HAP-1 (cell line): Measurements from ENCODE around the gene OR2T6.

Source experiments
- DNase-seq, 2 experiments: peaks; one replicate each; pipeline ENCODE4 v3.0.0-alpha.2; 2016 to 2020; ENCODE audit warnings: low spot score in 2 of 2
- H3K27me3 ChIP-seq: fragments of 250-450 bp; sonication (Bioruptor Pico); 2 replicates; pipeline ENCODE4 v1.5.1; 2020; ENCODE audit warnings: low read depth, mild to moderate bottlenecking, moderate library complexity
- H3K36me3 ChIP-seq: fragments of 250-450 bp; sonication (Bioruptor Pico); replicated peaks from 2 replicates; pipeline ENCODE4 v1.5.1; 2020; ENCODE audit warnings: mild to moderate bottlenecking
- H3K4me1 ChIP-seq: fragments of 250-450 bp; sonication (Bioruptor Pico); 2 replicates; pipeline ENCODE4 v1.5.1; 2020; ENCODE audit warnings: mild to moderate bottlenecking
- H3K4me3 ChIP-seq: fragments of 250-450 bp; sonication (Bioruptor Pico); 2 replicates; pipeline ENCODE4 v1.5.1; 2020; ENCODE audit warnings: mild to moderate bottlenecking, moderate library complexity
- H3K9me3 ChIP-seq: fragments of 250-450 bp; sonication (Bioruptor Pico); 2 replicates; pipeline ENCODE4 v1.5.1; 2020; ENCODE audit warnings: mild to moderate bottlenecking, moderate library complexity
- in situ Hi-C: fragments of 300-500 bp; cut with MboI; formaldehyde crosslinking; loops from 3 replicates; pipeline ENCODE4 v1.14.3; 2020; ENCODE audit warnings: low sequenced_read_pairs, inconsistent platforms, mixed read lengths

OR2T6 gene

DNA sequence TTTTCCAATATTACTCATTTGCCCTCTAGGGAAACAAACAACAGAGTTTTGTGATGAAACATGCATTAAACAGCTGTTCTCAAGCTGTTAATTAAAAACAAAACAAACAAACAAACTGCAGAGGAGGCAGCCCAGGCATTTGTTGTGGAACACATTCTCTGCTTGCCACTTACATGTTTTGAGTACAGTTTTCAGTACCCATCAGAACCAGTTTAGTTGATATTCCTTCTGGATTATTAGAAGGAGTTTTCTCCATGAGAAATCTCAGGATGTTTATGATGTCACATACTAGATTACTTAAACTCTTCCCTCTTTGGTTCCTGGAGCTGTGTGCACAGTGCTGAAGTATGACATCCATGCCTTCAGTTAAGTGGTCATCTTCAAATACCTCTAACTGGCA is at the start of gene OR2T6:
Gene OR2T6 (plus strand): TSS at position 301 of the 400 bp plus-strand sequence. CDS start 11,863 bp downstream, outside the sequence.
- H3K27me3 ChIP-seq: no peaks in the 10 kb centered on the region
- H3K36me3 ChIP-seq: no peaks in the 10 kb centered on the region
- DNase-seq: no peak
- in situ Hi-C loops: no loop called here
- H3K4me1 ChIP-seq: no peaks in the 10 kb centered on the region
- H3K4me3 ChIP-seq: no peak within 1 kb of the TSS
- no peaks in the 10 kb centered on the region; the same call in 1 of the 2 replicates for H3K9me3 ChIP-seq

- no peak for DNase-seq
- in situ Hi-C loops: no loop called here
- Histone ChIP-seq H3K27me3 (no peaks in the 10 kb centered on the region), H3K4me1 (no peaks in the 10 kb centered on the region), H3K9me3 (no peaks in the 10 kb centered on the region), H3K4me3 (no peak overlapping the region), H3K36me3 (no peaks in the 10 kb centered on the region)
Measured at GRCh38 chr1:248343451-248343850, 32.1 kb upstream of the OR2T6 start.

DNA sequence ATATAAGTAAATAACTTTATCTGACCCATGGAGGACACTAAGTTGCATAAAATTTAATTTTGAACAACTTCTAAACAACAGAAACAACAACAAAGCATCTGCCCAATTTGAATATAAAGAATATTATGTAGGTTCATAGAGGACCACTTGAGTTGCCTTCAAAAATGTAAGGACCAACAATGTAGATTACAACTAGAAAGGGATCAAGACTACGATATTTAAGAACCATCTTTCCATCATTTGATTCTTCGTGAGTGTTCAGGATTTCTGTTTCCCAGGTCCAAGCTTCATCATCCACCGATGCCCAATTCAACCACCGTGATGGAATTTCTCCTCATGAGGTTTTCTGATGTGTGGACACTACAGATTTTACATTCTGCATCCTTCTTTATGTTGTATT is 27.1 kb upstream of the OR2T6 start, which contains the start of gene OR14C36:
Gene OR14C36 (plus strand): TSS at position 301 of the 400 bp plus-strand sequence. CDS start 0 bp downstream, at position 301.
- Histone ChIP-seq H3K36me3 (no peaks in the 10 kb centered on the region), H3K4me1 (no peaks in the 10 kb centered on the region), H3K4me3 (no peak within 1 kb of the TSS), H3K9me3 (no peaks in the 10 kb centered on the region), H3K27me3 (no peaks in the 10 kb centered on the region)
- DNase-seq: no peak
- in situ Hi-C loops: no loop called here

DNA sequence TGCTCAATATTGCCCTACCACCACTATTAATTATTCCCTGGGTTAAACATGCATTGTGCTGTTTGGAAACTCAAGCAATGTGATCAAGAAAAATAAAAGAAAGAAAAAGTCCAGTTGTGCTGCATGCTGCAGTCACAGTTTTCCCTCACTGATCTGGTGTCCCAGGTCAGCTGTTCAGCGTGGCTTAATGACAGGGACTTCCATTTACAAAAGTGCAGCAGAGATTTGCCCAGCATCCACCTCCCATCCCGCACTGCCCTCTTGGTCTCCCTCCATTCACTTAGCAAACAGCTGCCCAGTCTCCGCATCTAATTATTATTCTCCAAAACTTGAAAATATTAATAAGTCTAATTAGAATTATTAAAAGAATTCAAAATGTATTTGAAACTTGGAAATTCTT is 16.1 kb upstream of the OR2T6 start:
- H3K4me1 ChIP-seq: no peaks in the 10 kb centered on the region
- H3K27me3 ChIP-seq: no peaks in the 10 kb centered on the region
- H3K9me3 ChIP-seq: no peaks in the 10 kb centered on the region
- in situ Hi-C loops: no loop called here
- H3K4me3 ChIP-seq: no peak overlapping the region
- H3K36me3 ChIP-seq: no peaks in the 10 kb centered on the region
- no peak for DNase-seq

DNA sequence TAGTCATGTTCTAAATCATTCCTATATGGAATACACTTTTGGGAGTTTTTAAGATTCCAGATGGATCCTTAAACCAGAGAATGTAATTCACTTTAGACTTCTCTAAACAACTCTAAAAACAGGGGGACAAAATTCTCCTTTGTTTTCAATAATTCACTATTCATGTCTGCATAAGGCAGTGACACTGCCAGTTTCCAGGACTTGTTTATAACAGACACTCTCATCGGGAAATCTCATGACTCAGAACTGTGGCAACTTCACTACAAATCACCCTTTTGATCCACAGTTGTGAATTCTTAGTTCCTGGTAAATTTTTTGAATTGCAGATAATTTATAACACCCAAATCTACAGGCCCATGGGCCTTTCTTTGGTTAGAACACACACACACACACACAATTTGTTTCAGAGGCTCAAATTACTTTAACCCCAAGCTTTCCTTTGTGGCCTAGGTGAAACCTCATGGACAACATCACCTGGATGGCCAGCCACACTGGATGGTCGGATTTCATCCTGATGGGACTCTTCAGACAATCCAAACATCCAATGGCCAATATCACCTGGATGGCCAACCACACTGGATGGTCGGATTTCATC is 14.3 kb upstream of the OR2T6 start, which contains the start of gene OR2T4:
Gene OR2T4 (plus strand): TSS at position 545 of the 595 bp plus-strand sequence. CDS start 0 bp downstream, at position 545.
- no peaks in the 10 kb centered on the region for H3K36me3 ChIP-seq
- no peaks in the 10 kb centered on the region for H3K4me1 ChIP-seq
- H3K9me3 ChIP-seq: no peaks in the 10 kb centered on the region
- no peak for DNase-seq
- no peak within 1 kb of the TSS for H3K4me3 ChIP-seq
- in situ Hi-C loops: no loop called here
- no peaks in the 10 kb centered on the region for H3K27me3 ChIP-seq

DNA sequence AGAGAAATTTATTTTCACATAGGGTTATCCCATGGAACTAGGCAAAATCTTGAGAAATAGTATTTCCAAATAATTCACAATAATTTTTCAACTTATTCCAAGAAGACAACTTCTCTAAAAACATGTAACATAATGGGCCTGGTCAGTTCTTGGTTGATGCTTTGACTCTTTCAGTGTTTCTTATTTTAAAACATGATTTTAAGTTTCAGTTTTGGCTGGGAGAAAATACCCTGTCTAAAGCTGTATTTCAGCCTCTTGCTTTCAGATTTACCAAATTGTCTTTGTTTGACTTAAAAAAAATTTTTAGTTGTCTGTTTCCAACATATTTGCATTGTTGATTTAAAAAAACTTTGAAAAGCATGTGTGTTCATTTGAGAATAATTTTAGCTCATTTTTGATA is 8.9 kb upstream of the OR2T6 start:
- Histone ChIP-seq H3K4me3 (no peak overlapping the region), H3K36me3 (no peaks in the 10 kb centered on the region), H3K9me3 (no peaks in the 10 kb centered on the region), H3K4me1 (no peaks in the 10 kb centered on the region), H3K27me3 (no peaks in the 10 kb centered on the region)
- DNase-seq: no peak
- in situ Hi-C loops: no loop called here

DNA sequence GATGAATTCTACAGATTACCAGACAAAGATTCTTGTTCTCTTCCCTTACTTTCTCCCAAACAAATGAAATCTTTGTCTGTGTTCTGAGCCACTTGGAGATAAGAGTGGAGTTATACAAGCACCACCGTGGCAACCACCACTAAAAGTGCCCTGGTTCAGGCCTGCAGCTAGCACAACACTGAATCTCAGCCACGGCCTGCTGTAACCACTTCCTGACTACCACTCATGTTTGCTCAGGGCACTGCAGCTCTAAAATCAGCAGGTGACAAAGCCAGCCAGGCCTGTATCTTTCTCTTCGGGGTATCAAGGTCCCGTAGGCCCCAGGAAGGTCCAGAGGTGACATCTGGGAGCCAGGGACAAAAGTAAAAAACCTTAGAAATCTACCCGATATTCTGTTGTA is 3.2 kb upstream of the OR2T6 start:
- in situ Hi-C loops: no loop called here
- H3K9me3 ChIP-seq: no peaks in the 10 kb centered on the region; the same call in 1 of the 2 replicates
- DNase-seq: no peak
- no peaks in the 10 kb centered on the region for H3K4me1 ChIP-seq
- no peak overlapping the region for H3K4me3 ChIP-seq
- no peaks in the 10 kb centered on the region for H3K27me3 ChIP-seq
- no peaks in the 10 kb centered on the region for H3K36me3 ChIP-seq

- in situ Hi-C loops: no loop called here
- Histone ChIP-seq H3K36me3 (no peaks in the 10 kb centered on the region), H3K9me3 (no peaks in the 10 kb centered on the region; the same call in 1 of the 2 replicates), H3K4me1 (no peaks in the 10 kb centered on the region), H3K4me3 (no peak overlapping the region), H3K27me3 (no peaks in the 10 kb centered on the region)
- no peak for DNase-seq
Measured at GRCh38 chr1:248373761-248374160, 1.8 kb upstream of the OR2T6 start.

DNA sequence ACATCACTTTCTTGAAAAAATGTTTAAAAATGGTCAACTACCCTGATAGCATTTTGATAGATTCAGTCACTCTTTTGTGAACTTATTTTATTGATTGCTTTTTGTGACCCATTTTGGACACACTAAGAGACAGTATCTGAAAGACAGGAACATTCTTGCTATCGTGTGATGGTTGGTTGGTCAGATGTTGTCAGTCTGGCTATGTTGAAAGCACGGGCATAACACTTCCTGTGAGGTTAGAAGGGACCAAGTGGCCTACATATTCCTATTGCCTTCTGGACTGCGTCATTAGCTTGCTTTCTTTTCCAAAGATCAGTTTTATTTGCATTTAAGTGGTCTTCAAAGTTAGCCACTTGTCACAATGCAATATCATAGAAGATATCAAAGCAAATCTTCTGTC is 1.4 kb downstream of the OR2T6 start:
- DNase-seq: no peak
- Histone ChIP-seq H3K4me1 (no peaks in the 10 kb centered on the region), H3K9me3 (no peaks in the 10 kb centered on the region; the same call in 1 of the 2 replicates), H3K4me3 (no peak overlapping the region), H3K36me3 (no peaks in the 10 kb centered on the region), H3K27me3 (no peaks in the 10 kb centered on the region)
- in situ Hi-C loops: no loop called here

DNA sequence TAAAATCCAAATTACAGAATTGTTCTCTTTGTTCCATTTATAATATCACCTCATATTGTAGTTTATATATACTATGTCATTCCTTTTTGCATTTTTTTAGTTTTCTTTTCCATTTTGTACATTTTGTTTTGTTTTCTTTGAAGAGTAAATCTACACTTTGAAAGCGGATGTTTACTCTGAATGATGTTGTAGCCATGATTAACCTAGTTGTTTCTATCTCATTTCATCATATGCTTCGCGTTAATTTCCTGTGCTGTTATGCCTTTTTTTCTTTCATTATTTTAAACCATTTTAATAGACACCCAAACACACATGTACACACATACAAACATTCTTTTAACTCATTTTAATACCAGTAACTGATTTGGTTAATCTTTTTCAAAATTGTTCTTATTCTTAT is 5.3 kb downstream of the OR2T6 start:
- H3K9me3 ChIP-seq: no peaks in the 10 kb centered on the region; the same call in 1 of the 2 replicates
- H3K36me3 ChIP-seq: no peaks in the 10 kb centered on the region
- no peaks in the 10 kb centered on the region for H3K4me1 ChIP-seq
- H3K27me3 ChIP-seq: no peaks in the 10 kb centered on the region
- no peak overlapping the region for H3K4me3 ChIP-seq
- DNase-seq: no peak
- in situ Hi-C loops: no loop called here

- no peak for DNase-seq
- no peak overlapping the region for H3K4me3 ChIP-seq
- H3K27me3 ChIP-seq: no peaks in the 10 kb centered on the region
- in situ Hi-C loops: no loop called here
- no peaks in the 10 kb centered on the region for H3K36me3 ChIP-seq
- no peaks in the 10 kb centered on the region for H3K4me1 ChIP-seq
- H3K9me3 ChIP-seq: no peaks in the 10 kb centered on the region
Measured at GRCh38 chr1:248388426-248388825, 12.9 kb downstream of the OR2T6 start.

DNA sequence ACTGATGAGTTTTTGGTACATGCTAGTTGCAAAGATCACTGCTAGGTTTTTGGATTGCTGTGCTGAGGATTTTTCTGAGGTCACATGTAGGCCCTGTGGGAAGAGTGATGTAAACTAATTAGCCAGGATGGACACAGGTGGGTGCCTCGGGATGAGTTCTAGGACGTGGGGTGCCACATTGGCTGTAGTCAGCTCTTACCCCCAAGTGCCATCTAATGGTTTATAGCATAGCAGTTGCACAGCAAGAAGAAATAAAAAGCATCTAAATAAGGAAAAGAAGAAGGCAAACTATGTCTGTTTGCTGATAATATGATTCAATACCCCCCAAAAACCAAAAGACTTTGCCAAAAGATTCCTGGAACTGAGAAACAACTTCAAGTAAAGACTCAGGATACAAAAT is 17.5 kb downstream of the OR2T6 start:
- Histone ChIP-seq H3K36me3 (no peaks in the 10 kb centered on the region), H3K4me1 (no peaks in the 10 kb centered on the region), H3K27me3 (no peaks in the 10 kb centered on the region), H3K4me3 (no peak overlapping the region), H3K9me3 (no peaks in the 10 kb centered on the region)
- DNase-seq: no peak
- in situ Hi-C loops: no loop called here

- H3K4me3 ChIP-seq: no peak within 1 kb of the TSS
- H3K4me1 ChIP-seq: no peaks in the 10 kb centered on the region
- no peak for DNase-seq
- H3K9me3 ChIP-seq: no peaks in the 10 kb centered on the region
- H3K36me3 ChIP-seq: no peaks in the 10 kb centered on the region
- in situ Hi-C loops: no loop called here
- H3K27me3 ChIP-seq: no peaks in the 10 kb centered on the region
Measured at GRCh38 chr1:248402748-248403147, 27.2 kb downstream of the OR2T6 start, which contains the start of gene OR2T1. Gene OR2T1 (plus strand): TSS chr1:248403048. CDS start chr1:248406148, 3,100 bp downstream.

DNA sequence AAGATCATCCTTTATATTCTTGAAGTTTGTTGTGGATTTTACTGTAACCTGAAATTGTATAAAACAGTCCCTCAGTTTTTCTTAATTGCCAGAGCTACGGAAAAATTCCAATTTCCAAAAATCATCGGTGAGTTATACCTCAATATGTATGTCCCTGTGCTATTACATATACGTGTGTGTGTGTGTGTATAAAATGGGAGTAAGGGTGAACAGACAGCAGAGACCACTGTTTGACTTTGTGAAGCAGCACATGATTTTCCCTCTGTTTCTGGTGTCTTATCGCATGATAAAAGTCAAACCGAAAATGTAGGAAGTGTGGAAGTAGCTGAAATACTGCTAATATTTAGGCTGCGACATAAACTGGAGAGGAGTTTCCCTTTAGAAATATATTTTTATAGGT is 28.5 kb downstream of the OR2T6 start:
- H3K4me3 ChIP-seq: no peak overlapping the region
- H3K9me3 ChIP-seq: no peaks in the 10 kb centered on the region
- DNase-seq: no peak
- no peaks in the 10 kb centered on the region for H3K4me1 ChIP-seq
- in situ Hi-C loops: no loop called here
- no peaks in the 10 kb centered on the region for H3K36me3 ChIP-seq
- no peaks in the 10 kb centered on the region for H3K27me3 ChIP-seq
